AG09319 (cell line): ENCODE measurements around the gene H3-3A.

ENCODE experiments used
- DNase-seq: peaks from one replicate; pipeline ENCODE4 v3.0.0-alpha.2; 2010; ENCODE audit warnings: low read depth; ENCODE audit errors: extremely low read depth
- TF ChIP-seq, protein P1 (sequence below): IDR thresholded peaks from 2 replicates; pipeline ENCODE4 v1.5.1; 2011; ENCODE audit warnings: low read depth, mild to moderate bottlenecking, inconsistent platforms, low read length, moderate library complexity

The H3-3A gene

DNA sequence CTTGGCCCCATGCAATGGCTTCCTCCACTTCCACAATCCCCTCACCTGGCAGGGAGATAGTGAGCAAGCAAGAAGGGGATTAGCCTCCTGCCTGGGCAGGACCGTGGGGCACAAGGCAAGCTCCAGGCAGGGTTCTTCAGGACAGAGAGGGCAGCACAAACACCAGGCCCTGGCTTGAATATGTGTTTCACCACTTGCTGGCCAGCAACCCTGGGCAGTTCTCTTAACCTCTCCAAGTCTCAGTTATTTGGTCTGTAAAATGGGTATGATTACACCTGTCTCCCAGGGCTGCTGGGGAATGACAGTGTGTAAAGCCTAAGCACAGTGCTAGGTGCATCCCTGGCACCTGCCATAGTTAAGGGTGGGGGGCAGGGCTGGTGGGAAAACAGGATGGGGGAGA, 31.9 kb downstream of the H3-3A start:
- DNase-seq: no peak
- TF ChIP-seq, protein P1, sequence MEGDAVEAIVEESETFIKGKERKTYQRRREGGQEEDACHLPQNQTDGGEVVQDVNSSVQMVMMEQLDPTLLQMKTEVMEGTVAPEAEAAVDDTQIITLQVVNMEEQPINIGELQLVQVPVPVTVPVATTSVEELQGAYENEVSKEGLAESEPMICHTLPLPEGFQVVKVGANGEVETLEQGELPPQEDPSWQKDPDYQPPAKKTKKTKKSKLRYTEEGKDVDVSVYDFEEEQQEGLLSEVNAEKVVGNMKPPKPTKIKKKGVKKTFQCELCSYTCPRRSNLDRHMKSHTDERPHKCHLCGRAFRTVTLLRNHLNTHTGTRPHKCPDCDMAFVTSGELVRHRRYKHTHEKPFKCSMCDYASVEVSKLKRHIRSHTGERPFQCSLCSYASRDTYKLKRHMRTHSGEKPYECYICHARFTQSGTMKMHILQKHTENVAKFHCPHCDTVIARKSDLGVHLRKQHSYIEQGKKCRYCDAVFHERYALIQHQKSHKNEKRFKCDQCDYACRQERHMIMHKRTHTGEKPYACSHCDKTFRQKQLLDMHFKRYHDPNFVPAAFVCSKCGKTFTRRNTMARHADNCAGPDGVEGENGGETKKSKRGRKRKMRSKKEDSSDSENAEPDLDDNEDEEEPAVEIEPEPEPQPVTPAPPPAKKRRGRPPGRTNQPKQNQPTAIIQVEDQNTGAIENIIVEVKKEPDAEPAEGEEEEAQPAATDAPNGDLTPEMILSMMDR: no peak

DNA sequence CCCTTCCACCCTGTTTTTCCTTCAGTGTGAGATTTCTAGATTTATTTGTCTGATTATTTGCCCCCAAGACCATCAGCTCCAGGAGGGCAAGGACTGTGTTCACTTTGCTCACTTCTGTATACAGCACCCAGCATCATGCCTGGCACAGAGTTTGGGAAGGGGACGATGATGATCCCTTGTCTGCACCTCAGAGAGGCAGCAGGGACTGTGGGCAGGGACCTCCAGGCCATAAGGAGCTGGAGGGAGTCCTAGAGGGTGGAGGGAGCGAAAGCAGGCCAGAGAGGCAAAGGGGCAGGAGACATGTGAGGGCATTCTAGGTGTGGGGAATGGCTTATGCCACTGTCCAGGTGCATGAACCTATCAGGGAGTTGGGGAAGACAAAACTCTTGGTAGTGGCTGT, 32.8 kb downstream of the H3-3A start:
- DNase-seq: no peak
- TF ChIP-seq, protein P1: no peak

DNA sequence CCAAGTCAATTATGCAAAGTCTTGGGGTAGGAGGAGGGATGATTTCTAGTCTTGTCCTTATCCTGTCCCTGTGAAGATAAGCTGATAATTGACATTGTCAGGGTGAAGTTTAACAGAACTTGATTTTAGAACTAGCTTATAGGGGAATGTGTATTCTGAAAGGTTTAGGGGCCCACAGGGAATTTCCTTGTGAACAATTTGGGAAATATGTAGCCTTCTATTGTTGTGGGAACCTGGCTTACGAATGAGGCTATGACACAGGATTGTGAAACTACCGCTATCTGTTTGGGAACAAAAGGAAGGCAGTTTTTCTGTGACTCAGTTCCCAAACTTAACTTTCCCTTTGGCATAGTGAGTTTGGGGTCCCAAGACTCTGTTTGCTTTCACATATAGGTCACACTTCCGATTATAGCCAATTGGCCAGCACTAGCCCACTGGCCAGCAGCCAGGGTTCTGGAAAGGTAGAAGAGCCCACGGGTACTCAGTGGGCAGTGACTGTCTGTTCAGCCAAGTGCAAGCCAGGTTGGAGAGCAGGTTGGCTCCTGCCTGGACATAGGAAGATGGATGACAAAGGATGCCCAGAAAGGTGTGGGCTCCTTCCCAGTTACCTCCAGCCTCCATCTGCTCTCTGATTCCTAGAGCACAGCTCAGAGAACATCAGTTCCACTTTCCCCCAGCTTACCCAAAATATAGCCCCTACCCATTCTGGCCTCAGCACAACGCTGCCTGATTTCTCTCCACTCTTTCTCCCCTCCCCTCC, 35.5 kb downstream of the H3-3A start:
- no peak for DNase-seq
- TF ChIP-seq, protein P1: no peak

DNA sequence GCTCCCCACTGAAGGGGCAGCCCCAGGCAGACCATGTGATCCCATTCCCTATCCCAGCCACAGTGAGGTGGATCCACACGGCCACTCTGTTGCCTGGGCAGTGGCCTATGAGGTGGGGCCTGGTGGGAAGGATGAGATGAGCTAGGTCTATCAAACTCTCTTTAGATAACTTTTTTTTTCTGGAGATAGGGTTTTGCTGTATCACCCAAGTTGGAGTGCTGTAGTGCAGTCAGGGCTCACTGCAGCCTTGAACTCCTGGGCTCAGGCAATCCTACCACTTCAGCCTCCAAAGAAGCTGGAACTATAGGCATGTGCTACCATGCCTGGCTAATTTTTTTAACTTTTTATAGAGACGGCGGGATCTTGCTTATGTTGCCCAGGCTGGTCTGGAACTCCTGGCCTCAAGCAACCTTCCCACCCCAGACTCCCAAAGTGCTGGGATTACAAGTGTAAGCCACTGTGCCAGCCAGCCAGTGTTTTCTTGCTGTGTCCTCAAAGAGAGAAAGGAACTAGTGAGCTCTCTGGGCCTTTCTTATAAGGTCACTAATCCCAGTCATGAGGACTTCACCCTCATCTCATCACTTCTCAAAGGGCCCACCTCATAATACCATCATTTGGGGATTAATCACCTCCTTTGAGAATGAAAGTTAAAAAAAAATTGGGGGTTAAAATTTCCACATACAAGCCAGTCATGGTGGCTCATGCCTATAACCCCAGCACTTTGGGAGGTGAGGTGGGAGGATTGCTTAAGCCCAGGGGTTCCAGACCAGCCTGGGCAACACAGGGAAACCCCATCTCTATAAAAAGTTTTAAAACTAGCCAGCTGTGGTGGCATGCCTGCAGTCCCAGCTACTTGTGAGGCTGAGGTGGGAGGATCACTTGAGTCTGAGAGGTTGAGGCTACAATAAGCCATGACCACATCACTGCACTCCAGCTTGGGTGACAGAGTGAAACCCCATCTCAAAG, 36.6 kb downstream of the H3-3A start:
- TF ChIP-seq, protein P1: no peak

DNA sequence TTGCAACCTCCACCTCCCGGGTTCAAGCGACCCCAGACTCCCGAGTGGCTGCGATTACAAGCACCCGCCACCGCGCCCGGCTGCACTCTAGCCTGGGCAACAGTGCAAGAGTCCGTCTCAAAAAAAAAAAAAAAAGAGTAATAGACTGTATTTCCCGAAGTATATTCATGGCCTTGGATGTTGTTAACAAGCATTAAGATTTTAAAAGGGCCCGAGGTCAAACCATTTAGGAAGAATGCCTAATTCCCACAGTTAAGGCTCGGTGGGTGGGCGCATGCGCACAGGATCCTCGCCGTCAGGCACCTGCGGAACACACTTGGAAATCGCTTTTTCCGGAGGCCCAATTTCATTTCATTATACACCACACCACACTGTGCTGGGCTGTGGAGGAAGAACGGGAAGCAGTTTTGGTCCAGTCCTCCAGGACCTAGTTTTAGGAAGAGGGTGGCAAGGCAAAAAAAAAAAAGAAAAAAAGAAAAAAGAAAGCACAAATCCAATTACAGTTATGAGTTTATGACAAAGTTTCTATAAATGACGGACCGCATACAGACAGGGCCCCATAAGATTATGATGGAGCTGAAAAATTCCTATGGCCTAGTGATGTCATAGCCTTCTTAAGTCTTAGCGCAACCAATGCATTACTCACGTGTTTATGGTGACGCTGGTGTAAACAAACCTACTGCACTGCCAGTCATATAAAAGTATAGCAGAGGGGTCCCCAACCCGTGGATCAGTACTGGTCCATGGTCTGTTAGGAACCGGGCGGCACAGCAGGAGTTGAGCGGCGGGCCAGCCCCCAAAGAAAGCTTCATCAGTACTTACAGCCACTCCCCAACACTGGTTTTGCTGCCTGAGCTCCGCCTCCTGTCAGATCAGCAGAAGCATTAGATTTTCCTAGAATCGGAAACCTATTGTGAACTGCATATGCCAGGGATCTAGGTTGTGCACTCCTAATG, 38.2 kb downstream of the H3-3A start:
- peak; percentile 37 for DNase-seq
- TF ChIP-seq, protein P1: no peak

More for the DNA sequence above, 36.6 kb downstream of the H3-3A start:
- no peak for DNase-seq

DNA sequence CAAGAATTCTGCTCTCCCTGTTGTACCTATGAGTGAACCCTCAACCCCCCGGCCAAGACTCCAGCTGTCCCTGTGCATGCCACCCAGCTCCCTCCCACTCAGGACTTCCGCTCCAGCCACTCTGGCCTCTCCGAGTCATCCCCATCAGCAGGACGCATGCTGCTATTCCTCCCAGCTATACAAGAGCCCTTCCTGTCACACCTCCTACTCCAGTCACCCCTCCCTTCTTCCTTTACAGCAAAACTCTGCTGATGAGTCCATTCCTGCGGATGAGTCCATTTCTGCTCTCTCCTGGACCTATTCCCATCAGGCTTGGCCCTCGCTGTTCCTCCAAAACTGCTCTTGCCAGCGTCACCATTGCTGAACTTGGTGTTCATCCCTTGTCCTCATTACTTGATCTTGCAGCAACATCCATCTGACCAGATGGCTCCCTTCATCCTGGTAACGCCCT, 42.2 kb downstream of the H3-3A start:
- no peak for DNase-seq
- TF ChIP-seq, protein P1: no peak
